Cardiac fibroblast (primary cell): ENCODE data around the gene PDE10A.

Source experiments
- DNase-seq, 2 donors: peaks; one replicate each; pipeline versions ENCODE4 v3.0.0 to v3.0.0-alpha.2; 2010; ENCODE audit warnings: low read depth in 2 of 2
- H3K4me3 ChIP-seq, 2 donors: replicated peaks in 1 of 2; 1 replicate in 1 of 2; 2 replicates in 1 of 2; pipeline ENCODE4 v1.5.1; 2011; ENCODE audit warnings: low read depth in 2 of 2, low read length in 2 of 2, mild to moderate bottlenecking in 2 of 2, moderate library complexity in 1 of 2
- CTCF ChIP-seq: IDR thresholded peaks from one replicate; pipeline ENCODE4 v1.5.1; 2011; ENCODE audit warnings: low read depth, mild to moderate bottlenecking, low read length, inconsistent platforms

PDE10A gene

DNA sequence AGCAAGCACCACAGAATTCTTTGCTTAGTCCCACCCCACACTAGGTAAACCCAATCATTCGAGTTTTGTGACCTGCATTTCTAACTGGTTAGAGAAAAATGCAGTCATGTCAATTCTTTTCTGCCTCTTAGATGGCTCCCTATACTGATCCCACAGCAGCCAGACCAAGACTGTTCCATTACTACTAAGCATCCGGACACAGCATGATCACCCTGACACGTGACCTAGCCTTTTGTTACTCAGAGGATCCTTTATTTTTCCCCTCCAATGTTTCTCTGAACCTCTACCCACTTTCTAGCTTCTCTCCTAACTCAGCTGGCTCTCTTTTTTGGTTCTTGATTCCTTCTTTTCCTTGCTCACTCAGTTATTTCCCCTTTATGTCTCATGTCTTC, 87.9 kb downstream of the PDE10A start:
- no peak overlapping the region for H3K4me3 ChIP-seq
- peak in 1 of 2 donors; percentile 49 for DNase-seq
- no peak for TF ChIP-seq CTCF

GRCh38 chr6:165574220-165575157, 88.6 kb downstream of the PDE10A start:
- DNase-seq, result peak; percentile 34 to 78
- H3K4me3 ChIP-seq, result no peak overlapping the region
- TF ChIP-seq CTCF, result no peak

DNA sequence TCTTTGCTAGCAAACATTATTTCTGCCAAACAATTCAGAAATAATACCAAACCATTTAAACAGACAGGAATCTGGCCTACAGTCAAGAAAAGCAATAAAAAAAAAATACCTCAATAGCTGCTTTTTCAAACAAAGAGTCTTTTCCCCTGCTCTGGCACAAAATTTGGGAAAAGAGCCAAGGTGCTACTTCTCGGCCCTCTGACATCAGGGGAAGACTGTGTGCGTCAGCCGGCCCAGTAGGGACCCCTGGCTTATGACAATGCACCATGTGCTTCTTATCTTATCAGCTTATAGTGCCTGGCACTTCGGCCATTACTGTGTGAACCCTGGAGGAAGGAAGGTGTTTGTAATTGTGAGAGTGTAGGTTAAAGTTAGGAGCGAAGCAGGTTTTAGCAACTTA, 89.4 kb downstream of the PDE10A start:
- H3K4me3 ChIP-seq, result no peak overlapping the region
- no peak for TF ChIP-seq CTCF
- DNase-seq, result peak; percentile 94 to 99

GRCh38 chr6:165571721-165572132, 91.3 kb downstream of the PDE10A start:
- no peak for TF ChIP-seq CTCF
- DNase-seq, result peak in 1 of 2 donors; percentile 80
- H3K4me3 ChIP-seq, result no peak overlapping the region

- peak; percentile 77 to 82 for DNase-seq
Observed at GRCh38 chr6:165571068-165571682, 91.9 kb downstream of the PDE10A start.

DNA sequence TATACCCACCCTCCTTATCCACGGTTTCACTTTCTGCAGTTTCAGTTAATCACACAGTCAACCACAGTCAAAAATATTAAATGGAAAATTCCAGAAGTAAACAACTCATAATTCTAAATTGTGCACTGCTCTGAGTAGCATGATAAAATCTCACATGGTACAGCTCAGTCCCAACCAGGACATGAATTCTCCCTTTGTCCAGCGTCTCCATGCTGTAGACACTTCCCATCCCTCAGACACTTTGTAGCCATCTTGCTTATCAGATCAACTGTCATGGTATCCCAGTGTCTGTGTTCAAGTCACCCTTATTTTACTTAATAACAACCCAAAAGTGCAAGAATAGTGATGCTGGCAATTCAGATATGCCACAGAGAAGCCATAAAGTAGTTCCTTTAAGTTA, 94.7 kb downstream of the PDE10A start:
- no peak for TF ChIP-seq CTCF
- no peak overlapping the region for H3K4me3 ChIP-seq
- no peak for DNase-seq

More at GRCh38 chr6:165571068-165571682, 91.9 kb downstream of the PDE10A start:
- H3K4me3 ChIP-seq, result no peak overlapping the region
- TF ChIP-seq CTCF, result no peak
